Nucleus accumbens (tissue), 56 donors: ENCODE results near the gene CCDC50.

Source experiments
- DNase-seq, 56 donors: peaks; one replicate each; lab custom pipeline; 2025; lab: John Stamatoyannopoulos, UW

The CCDC50 gene

GRCh38 chr3:191314109-191314728 is 15.0 kb upstream of the CCDC50 start:
- DNase-seq, result no peak

DNA sequence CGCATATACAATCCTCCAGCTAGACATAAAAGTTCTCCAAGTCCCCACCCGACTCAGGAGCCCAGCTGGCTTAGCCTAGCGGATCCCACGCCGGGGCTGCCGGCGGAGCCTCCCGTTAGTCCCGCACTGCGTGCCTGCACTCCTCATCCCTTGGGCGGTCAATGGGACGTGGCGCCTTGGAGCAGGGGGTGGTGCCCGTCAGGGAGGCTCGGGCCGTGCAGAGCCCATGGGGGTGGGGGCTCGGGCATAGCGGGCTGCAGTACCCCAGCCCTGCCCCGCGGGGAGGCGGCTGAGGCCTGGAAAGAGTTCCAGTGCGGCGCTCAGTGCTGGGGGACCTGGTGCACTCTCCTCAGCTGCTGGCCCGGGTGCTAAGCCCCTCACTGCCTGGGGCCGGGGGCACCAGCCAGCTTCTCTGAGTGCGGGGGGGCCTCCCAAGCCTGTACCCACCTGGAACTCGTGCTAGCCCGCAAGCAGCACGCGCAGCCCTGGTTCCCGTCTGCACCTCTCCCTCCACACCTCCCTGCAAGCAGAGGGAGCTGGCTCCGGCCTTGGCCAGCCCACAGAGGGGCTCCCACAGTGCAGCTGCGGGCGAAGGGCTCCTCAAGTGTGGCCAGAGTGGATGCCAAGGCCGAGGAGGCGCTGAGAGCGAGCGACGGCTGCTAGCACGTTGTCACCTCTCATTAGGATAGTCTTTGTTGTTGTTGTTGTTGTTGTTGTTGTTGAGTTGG is 12.2 kb upstream of the CCDC50 start:
- DNase-seq, result no peak

DNA sequence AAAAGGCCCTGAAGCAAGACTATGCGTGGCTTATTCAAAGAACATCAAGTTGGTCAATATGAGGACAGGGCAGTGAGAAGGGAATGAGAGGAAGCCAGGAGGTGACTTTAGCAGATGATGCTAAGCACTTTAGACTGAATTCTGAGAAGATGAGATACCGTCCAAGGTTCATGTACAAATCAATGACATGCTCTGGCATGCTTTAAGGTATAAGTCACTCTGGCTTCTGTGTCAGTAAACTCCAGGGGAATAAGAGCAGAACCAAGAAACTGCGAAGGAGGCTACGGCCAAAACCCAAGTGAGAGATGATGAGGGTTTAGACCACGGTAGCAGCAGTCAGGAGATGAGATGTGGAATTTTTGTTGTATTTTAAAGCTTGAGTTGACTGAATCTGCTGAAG is 8.9 kb upstream of the CCDC50 start:
- DNase-seq, result no peak

GRCh38 chr3:191321019-191321767 is 8.0 kb upstream of the CCDC50 start:
- DNase-seq, result no peak

- no peak for DNase-seq
Observed at GRCh38 chr3:191324936-191325335, 4.3 kb upstream of the CCDC50 start.

GRCh38 chr3:191327526-191327925 is 1.7 kb upstream of the CCDC50 start:
- no peak for DNase-seq

DNA sequence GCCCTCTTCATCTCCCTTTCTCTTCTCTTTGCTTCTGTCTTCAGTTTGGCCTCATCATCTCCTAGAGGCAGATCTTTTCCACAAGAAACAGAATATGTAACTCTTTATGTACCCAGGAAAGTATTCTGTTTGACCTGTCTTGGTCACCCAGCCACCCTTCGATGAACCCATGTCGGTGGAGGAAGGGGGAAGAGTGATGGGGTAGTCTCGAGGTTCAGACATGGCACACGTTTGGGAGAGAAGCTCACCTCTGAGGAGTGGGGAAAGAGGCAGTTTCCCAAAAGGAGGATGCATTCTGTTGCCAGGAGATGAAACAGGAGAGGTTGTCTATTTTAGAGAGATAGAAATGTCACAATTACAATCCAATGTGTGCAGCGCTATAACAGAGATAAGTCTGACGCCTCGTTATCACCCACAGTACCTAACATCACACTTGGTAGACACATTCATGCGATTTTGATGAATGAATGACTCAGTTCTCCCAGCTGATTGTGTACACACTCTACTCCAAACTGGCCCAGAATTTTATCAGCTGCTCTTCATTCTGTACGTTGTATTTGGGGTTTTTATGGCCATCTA is 722 bp upstream of the CCDC50 start:
- peak in 4 of 56 donors; percentile 4 to 51 (median 23) for DNase-seq

DNA sequence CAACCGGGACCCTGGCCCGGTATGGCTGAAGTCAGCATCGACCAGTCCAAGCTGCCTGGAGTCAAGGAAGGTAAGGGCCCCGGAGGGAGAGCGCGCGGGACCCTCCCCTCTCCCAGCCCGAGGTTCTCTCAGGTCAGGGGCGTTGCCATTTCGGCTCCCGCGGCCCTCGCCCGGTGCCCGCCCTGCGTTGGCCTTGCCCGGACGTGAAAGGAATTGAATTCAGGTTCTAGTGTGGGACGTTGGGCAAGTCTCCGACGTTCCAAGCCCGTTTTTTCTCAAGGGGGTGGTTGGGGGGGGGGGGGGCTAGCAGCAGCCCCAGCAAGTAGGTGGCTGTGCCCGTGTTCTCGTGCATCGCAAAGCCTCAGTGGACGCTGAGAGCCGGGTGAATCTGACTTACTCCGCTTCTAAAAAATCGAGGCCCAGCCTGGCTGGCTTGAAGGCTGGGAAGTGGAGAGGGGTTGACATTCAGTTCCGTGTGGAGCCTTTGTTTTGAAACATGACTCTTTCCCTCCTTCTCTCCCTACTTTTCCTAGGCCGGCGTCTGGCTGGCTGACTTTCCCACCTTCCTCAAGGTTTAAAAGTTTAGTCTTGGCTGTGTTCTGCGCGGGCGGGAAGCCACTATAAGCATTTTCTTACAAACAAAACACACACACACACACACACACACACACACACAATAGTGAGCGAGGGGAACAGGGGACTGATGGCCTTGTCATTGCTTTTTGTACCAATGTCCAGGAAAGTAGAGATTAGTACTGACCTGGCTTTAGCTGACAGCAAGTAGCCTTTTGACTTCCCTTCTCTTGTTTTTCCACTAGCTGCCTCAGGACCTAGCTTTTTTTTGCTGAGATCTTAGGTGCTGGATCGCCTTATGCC is 698 bp downstream of the CCDC50 start, which contains the start of gene UTS2B:
UTS2B (minus strand) TSS at position 873 of the 876 bp plus-strand sequence. CDS start 48,337 bp downstream, outside the sequence.
- peak in 41 of 56 donors; percentile 5 to 59 (median 39) for DNase-seq

DNA sequence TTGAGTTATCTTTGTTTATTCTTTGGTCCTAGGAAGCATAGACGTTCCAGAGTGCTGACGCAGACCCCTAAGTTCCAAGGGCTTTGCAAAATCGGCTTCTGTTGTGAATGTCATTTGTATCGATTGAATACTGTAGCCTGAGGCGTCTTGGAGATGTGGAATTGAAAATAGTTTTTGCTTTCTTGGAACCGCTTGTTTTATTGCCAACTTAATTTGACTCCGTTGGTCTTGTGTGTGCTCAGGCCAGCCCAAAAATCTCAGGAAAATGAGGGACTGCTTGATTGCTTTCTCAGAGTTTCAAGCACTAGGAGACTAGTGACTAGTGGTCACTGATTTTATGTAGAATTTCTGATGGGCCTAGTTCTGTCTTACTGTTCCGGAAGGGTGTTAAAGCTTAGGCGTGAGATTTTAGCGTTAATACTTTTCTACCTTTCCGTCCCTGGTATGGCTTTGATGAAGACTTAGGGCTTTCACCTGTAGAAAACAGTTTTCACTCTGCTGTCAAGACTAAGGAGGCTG is 1.4 kb downstream of the CCDC50 start:
- peak in 3 of 56 donors; percentile 3 to 24 (median 15) for DNase-seq

- DNase-seq, result no peak
Observed at GRCh38 chr3:191331388-191331787, 2.2 kb downstream of the CCDC50 start.

- no peak for DNase-seq
Observed at GRCh38 chr3:191333298-191333880, 4.2 kb downstream of the CCDC50 start.

GRCh38 chr3:191334346-191334893 is 5.2 kb downstream of the CCDC50 start:
- no peak for DNase-seq

DNA sequence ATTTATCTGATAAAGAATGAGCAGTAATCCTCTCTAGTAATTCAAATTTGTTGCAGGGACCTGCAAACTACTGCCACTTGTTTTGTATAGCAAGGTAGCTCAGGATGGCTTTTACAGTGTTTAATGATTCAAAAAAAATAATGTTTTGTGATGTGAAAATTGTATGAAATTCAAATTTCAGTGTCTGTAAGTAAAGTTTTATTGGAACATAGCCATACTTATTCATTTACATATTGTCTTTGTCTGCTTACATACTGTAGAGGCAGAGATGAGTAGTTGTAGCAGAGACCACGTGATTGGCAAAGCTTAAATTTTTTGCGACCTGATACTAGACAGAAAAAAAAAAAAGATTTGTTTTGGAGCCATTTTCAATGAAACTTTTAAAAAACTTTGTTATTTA is 7.6 kb downstream of the CCDC50 start:
- no peak for DNase-seq

- DNase-seq, result no peak
Observed at GRCh38 chr3:191338177-191338488, 8.9 kb downstream of the CCDC50 start.

GRCh38 chr3:191339316-191339917 is 10.2 kb downstream of the CCDC50 start:
- no peak for DNase-seq

DNA sequence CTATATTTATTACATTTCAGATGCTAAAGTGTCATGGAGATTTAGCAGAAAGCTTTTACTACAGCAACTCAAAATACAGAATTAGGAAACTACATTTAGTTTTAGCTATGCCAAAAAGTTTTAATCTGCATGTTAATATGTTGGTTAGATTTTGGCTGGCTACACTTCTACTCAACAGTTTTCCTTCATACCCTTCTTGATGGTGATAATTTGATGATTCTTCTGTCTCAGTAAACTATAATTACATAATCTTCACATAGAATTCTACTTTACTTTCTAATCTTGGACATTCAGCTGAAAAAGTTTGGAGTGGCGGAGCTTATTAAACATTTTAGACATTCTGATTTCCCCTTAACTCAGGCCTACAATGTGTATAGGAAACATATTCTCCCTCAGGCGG is 11.2 kb downstream of the CCDC50 start:
- no peak for DNase-seq

GRCh38 chr3:191340966-191341365 is 11.8 kb downstream of the CCDC50 start:
- no peak for DNase-seq

DNA sequence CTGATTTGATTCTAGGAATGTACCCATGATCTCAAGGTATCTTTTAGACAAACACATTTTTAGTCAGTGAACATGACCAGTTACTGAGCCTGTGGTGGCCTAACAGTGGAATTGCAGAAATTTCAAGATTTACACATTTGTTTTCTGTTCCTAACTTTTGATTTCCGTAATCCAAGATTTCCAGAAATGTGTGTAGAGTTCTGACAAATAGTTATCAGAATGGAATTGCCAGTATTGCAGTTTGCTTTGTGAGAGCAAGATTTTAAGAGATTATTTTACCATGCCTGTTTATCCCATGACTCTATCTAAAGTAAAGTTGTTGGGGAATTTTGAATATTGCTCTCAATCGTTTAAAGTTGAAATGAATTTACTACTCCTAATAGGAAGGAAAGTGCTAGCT is 12.8 kb downstream of the CCDC50 start:
- DNase-seq, result no peak

DNA sequence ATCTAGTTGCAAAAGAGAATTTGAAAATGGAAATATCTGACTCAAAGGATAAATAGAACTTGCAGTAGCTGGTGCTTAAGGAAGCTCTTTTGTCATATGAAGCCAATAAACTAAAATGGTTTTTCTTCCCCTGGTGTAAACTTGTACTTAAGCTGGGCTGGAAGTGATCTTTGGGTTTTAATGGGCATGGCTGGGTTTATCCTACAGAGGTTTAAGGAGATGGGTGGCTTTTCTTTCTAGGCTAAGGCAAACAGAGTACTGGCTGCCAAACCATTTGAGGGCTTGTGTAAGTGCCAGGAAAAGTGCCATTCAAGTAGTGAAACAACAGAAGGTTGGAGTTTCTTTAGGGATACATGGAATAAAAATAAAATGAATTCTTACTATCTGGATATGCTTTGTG is 13.2 kb downstream of the CCDC50 start:
- peak in 1 of 56 donors; percentile 3 for DNase-seq
